Activated CD8-positive, alpha-beta memory T cell treated with anti-CD3 and anti-CD28 coated beads, Interleukin-2, amount 50 U/mL, for 1 hour (primary cell): ENCODE measurements around the gene EPB41L3.

Source experiments
- DNase-seq: peaks from one replicate; pipeline ENCODE4 v3.0.0-alpha.2; 2020; ENCODE audit errors: extremely low read depth

The EPB41L3 gene

DNA sequence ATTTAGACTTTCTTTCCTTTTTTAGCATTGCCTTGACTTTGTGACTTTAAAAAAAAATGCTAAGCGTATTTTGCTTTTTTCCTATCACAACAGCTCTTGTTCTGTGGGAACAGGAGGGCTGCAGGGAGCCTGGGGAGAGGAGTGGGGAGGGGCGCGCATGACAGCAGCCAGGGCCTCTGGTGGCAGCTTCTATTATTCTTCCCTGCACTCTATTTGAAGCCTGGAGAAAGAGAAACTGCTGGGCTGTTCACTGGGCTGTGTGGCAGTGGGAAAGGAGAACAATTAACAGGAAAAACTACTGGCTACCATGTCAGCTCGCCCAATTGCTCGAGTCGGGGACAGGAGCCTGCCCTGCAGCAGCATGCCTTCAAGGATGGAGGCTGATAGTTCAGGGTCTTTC is 129.3 kb downstream of the EPB41L3 start:
- DNase-seq = no peak

DNA sequence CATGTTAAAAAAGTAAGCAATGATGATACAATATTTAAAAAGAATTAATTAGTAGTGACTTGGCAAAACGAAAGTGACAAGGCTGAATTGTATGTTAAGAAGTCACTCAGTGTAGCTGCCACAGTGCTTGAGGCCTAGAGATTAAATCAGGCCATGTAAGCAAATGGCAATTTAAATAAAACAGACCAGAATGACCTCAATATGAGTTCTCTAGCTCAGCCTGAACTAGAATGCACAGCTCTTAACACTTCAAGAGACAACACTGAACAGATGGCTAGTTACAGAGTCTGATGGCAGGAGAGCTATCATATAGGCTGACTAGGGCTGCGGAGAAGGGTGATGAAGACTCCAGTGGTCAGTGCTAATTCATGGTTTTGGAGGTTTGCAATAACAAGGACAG is 130.3 kb downstream of the EPB41L3 start:
- DNase-seq = no peak

DNA sequence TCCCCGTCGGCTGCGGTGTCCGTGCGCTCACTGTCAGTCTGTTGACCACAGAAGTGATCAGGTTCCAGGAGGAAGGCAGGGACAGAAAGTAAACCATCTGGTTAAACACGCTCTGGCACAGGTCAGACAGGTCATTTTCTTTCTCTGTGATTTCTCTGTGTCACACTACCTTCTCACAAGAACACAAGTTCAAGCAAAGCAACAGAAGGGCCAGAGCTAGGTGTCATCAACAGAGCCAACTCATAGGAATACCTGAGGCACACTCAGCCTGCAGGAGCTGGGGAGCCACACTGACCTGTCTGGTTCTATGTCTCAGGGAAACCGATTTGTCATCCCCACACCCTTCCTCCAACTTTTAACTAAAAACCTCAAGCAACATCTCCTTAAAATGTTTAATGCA is 133.2 kb downstream of the EPB41L3 start:
- DNase-seq = no peak

DNA sequence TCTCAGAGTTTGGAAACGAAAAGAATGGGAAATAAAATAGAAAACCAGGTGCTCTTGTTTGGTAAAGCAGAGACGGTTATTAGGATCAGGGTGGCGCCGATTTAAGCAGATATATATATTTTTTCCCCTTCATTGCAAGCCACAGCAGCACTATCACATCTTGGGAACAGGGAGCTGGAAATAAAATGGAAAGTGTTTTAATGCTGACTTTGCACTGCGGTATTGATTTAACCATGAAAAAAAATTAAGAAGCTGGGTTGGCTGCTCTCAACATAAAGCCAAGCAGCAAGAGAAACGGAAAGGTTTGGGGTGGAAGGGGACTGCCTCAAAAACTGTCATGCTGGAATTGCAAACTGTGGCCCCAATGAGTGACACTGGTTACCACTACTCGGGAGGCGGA is 145.5 kb downstream of the EPB41L3 start:
- DNase-seq = no peak

DNA sequence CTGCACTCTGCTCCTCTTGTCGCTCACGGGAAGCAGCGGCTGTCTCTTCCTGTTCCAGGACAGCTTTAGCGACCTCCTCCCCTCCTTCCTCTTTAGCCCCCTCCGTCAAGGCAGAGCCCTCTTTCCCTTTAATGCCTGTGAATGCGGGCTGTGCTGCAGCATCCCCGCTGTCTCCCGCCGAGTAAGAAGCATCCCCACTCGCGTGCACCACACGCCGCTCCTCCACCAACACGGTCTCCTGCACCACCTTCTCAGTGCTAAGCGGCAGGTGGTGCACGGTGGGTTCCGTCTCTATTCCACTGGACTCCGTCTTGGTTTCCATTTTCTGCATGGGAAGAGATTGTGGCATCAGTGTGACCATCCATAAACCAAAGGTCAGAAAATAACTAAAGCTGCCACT is 146.7 kb downstream of the EPB41L3 start:
- DNase-seq = no peak

DNA sequence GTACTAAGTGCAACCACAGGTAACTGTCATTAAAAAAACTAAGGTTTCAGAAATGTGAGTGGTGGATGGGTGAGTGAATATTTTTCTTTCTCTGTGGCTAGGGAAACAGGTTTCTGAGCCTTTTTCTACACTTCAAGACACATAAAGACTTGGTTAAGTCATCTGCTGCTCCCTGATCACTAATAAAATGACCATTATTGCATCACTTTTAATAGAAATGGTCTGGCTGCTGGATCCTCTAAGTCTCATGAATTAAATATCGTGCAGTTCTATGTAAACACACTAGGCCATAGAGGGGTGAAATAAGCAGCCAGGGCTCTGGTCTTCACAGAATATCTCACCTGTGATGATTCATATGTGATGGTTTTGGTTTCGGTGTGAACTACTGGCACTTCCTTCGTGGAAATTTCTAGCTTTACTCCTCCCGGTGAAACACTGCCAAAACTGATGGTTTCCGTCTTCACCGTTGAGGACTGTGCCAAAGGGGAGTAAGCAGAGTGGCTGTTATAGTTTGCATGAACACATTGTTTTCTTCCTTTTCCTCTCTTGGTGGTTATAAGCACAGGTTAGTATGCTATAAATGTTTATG is 147.8 kb downstream of the EPB41L3 start:
- DNase-seq = no peak

DNA sequence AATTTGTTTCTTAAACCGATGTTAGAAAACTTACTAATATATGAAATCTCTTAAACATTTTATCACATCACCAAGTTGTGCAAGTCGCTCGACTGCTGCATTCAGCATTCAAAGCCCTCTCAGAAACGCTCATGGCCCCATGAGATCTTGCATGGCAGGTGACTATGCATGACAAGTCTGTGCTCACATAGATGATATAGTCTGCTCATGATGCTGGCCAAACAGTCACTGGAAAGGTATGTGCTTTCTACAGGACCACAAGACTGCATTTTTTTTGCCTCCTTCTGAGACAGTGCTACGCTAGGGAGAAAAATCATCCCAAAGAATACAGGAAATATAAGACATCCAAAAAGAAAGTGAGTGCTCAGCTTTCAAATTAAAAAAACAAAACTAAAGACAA is 150.0 kb downstream of the EPB41L3 start:
- DNase-seq = no peak

DNA sequence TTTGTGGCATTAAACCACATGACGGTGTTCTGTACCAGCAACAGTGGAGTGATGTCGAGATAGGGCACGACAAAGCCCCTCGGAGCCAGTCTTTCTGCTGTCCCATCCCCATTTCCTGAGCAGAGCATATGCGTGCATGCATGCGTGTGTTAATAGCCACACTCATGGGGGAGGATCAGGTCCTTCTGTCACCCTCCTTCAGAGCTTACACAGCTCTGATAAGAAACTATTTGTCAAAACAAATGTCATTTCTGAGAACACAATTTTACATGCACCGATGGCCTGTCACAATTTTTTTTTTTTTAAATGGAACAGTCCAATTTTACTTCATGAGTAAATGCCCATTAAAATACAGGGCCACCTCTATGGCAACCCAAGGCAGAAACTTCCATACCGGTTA is 152.4 kb downstream of the EPB41L3 start:
- DNase-seq = no peak

DNA sequence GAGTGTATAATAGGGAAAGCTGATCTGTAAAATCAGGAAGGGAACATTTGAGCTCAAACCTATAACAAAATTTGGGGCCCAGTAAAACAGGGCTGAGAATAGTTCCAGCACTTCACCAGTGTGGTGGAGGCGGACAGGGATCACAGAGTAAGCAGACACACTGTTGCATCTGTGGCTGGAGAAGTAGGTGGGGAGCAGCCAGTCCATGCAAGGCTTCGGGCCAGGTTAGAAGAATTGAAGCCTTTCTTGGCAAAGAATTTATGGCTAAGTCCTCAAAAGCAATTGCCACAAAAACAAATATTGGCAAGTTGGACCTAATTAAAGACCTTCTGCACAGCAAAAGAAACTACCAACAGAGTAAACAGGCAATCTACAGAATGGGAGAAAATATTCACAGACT is 154.4 kb downstream of the EPB41L3 start:
- DNase-seq = no peak

DNA sequence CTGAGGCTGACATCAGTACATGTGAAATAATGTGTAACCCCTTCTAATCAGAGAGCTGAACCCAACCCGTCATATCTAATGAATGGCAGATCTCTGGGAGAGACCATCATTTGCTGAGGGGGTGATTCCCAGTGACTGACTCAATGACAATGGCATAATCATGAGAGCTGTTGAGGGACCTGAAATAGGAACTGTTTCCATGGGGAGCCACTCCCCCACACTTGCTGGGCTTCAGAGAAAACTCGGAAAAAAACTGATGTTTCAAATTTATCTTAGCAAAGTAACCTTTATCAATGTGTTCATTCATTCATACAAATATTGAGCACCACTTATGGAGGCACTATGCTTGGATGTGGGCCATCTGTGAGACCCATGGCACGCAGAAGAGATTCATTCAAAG is 154.9 kb downstream of the EPB41L3 start:
- no peak for DNase-seq

DNA sequence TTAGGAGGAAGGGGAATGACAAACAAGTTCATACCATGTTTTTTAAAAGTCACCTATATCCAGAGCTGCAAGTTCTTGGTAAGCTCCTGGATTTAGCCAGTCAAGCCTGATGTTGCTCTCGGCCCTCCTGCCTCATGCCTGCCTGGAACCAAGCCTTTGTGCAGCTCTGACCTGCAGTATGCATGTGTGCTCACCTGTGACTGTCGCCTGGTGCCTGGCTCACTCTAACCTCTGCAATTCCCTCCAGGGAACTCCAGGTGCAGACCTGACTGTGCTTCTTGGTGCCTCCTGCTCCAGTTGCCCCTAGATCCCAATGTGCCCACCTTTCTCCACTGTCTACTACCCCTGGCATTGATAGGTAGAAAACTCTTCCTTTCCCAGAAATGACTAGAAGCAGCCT is 163.2 kb downstream of the EPB41L3 start:
- no peak for DNase-seq

DNA sequence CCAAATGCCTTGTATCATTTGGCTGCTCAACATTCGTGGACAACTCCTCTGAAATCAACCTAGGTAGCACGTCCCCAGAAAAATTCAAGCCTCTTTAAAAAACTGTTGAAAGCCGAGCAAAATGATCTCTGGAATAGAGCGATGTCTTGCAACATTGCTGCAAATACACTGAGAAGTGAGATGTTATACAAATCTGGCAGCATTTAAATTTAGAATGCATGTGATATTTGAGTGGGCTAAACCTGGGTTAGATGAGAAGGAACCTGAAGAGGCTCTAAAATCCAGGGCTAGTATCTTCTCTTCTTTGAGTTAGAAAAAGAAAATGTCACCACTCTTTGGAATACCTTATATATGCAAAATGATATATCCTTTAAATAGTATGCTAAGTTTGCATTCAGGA is 166.8 kb downstream of the EPB41L3 start:
- DNase-seq = no peak

DNA sequence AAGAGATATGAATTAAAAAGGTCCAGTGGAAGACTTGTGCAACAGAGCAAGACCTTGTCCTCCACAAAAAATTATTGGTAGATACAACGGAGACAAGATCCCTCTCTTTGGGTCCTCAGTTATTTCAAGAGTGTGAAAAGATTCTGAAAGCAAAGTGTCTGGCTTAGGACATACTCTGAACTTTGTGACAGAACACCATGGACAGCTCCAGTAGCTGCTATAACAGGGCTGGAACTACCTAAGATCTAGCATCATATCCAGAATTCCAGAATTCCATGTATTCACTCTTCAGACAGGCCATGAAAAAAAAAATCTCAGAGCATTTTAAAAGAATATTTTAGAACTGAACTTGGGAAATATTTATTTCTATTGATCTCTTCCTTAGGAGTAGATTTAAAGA is 173.5 kb downstream of the EPB41L3 start:
- no peak for DNase-seq

DNA sequence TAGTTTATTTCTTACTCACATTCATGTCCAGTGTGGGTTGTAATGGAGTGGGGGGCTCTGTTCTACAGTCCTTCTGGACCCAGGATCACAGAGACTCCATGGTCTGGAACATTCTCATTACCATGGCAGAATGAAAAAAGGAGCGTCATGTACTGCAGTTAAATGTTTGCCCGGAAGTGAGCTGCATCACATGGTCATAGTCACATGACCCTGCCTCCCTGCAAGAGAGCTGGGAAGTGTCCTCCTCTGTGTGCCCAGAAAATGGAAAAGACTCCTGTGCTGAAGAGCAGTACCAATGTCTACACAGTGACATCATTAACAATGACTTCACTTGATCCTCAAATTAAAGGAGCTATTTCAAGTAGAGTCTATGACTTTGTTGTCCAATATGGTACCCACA is 174.3 kb downstream of the EPB41L3 start:
- DNase-seq = no peak

DNA sequence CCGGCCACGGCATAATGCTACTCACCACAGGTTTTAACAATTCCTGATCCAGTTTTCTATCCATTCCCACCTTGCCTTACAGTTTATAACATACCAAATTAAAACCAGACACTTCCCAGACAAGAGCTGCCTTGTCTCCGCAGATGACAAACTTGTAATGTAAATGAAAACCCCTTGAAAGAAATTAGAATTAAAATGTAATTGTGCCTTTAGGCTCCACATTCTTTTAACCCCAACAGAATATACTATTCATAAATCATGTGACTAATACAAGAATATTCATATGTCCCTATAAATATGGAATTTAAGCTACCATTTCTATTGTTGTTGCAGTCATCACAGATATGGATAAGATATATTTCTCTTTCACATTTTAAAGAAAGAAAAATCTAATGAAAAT is 178.4 kb downstream of the EPB41L3 start:
- DNase-seq = no peak

DNA sequence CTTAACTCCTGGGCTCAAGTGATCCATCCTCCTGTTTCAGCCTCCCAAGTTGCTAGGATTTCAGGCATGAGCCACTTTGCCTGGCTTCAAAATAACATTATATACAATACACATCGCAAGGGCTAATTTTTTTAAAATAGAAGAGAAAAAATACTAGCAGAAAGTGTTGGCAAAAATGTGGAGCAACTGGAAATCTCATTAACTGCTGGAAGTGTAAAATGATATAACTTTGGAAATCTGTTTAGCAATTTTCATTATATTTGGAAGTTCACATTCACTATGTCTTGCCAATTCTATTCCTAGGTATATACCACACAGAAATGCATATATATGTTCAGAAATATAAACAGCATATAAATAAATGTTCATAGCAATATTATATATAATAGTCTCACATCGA is 193.2 kb downstream of the EPB41L3 start:
- DNase-seq = no peak
